Common myeloid progenitor, CD34-positive (primary cell): ENCODE results near the gene CNTN5.

ENCODE experiments used
- CTCF ChIA-PET: fragments of 350-600 bp; sonication (Branson Sonifier 250); formaldehyde crosslinking; loops from one replicate; lab custom pipeline; 2021; ENCODE audit warnings: antibody characterized with exemption; lab: Charles Lee
- POLR2A ChIA-PET: fragments of 350-600 bp; sonication (Branson Sonifier 250); formaldehyde crosslinking; loops from one replicate; lab custom pipeline; 2021; ENCODE audit warnings: antibody characterized with exemption; lab: Charles Lee
- DNase-seq, 3 donors: peaks; one replicate each; pipeline versions ENCODE4 v3.0.0 to v3.0.0-alpha.2; 2013
- H3K27ac ChIP-seq, 2 experiments: 1 replicate in 1 of 2; 2 replicates in 1 of 2; pipeline ENCODE4 v1.7.0; 2013; ENCODE audit warnings: inconsistent platforms in 2 of 2, low read length in 2 of 2, mild to moderate bottlenecking in 2 of 2, low read depth in 1 of 2, moderate library complexity in 1 of 2; ENCODE audit not compliant: severe bottlenecking in 2 of 2, insufficient read depth in 1 of 2, poor library complexity in 1 of 2
- H3K27me3 ChIP-seq, 5 experiments: replicated peaks in 2 of 5; 1 replicate in 3 of 5; 2 replicates in 2 of 5; pipeline versions ENCODE4 v1.6.1 to v1.7.0; 2013; ENCODE audit warnings: low read length in 4 of 5, mild to moderate bottlenecking in 2 of 5, moderate library complexity in 2 of 5, inconsistent platforms in 1 of 5; ENCODE audit not compliant: insufficient read depth in 5 of 5, control insufficient read depth in 4 of 5
- H3K36me3 ChIP-seq, 4 experiments: 1 replicate in 2 of 4; 2 replicates in 2 of 4; pipeline versions ENCODE4 v1.6.1 to v1.7.0; 2013; ENCODE audit warnings: low read length in 3 of 4, control low read depth in 1 of 4, mild to moderate bottlenecking in 1 of 4; ENCODE audit not compliant: control insufficient read depth in 4 of 4, insufficient read depth in 4 of 4
- H3K4me1 ChIP-seq, 4 experiments: 1 replicate in 3 of 4; 2 replicates in 1 of 4; pipeline versions ENCODE4 v1.6.1 to v1.7.1; 2013; ENCODE audit warnings: low read length in 3 of 4, mild to moderate bottlenecking in 3 of 4, control low read depth in 1 of 4, inconsistent platforms in 1 of 4, moderate library complexity in 1 of 4; ENCODE audit not compliant: control insufficient read depth in 4 of 4, insufficient read depth in 4 of 4; ENCODE audit errors: control extremely low read depth in 1 of 4
- H3K4me3 ChIP-seq, 7 experiments: 1 replicate in 4 of 7; 2 replicates in 3 of 7; pipeline versions ENCODE4 v1.5.1 to v1.7.0; 2013; ENCODE audit warnings: mild to moderate bottlenecking in 7 of 7, low read length in 6 of 7, moderate library complexity in 6 of 7, inconsistent platforms in 2 of 7, low read depth in 2 of 7, control low read depth in 1 of 7; ENCODE audit not compliant: insufficient read depth in 4 of 7, control insufficient read depth in 1 of 7; ENCODE audit errors: extremely low read depth in 1 of 7
- H3K9me3 ChIP-seq, 5 experiments: 1 replicate in 4 of 5; 2 replicates in 1 of 5; pipeline versions ENCODE4 v1.6.1 to v1.7.1; 2013; ENCODE audit warnings: low read length in 4 of 5, mild to moderate bottlenecking in 2 of 5, inconsistent platforms in 1 of 5, low read depth in 1 of 5, moderate library complexity in 1 of 5; ENCODE audit not compliant: control insufficient read depth in 4 of 5, insufficient read depth in 2 of 5; ENCODE audit errors: control extremely low read depth in 1 of 5
- WGBS: methylation state at CpG from one replicate; pipeline ENCODE4 v1.1.5; 2013; ENCODE audit not compliant: insufficient coverage; 5-methylcytosine and 5-hydroxymethylcytosine counted together

Gene CNTN5

GRCh38 chr11:99327066-99327465, 306.3 kb downstream of the CNTN5 start:
- Histone ChIP-seq H3K9me3 (no peaks in the 10 kb centered on the region), H3K4me1 (no peaks in the 10 kb centered on the region), H3K27me3 (no peaks in the 10 kb centered on the region), H3K4me3 (no peak overlapping the region), H3K36me3 (no peaks in the 10 kb centered on the region), H3K27ac (no peak overlapping the region)
- ChIA-PET CTCF (no interaction called here), POLR2A (no interaction called here)
- WGBS, result 80% methylated on average over 1 of the region's 1 CpG
- no peak for DNase-seq

GRCh38 chr11:99327527-99327926, 306.8 kb downstream of the CNTN5 start:
- no peak overlapping the region for H3K4me3 ChIP-seq
- H3K4me1 ChIP-seq, result no peaks in the 10 kb centered on the region
- ChIA-PET POLR2A (no interaction called here), CTCF (no interaction called here)
- no CpG with 5 or more reads among the region's 3 CpGs for WGBS
- no peaks in the 10 kb centered on the region for H3K36me3 ChIP-seq
- no peak overlapping the region for H3K27ac ChIP-seq
- H3K9me3 ChIP-seq, result no peaks in the 10 kb centered on the region
- H3K27me3 ChIP-seq, result no peaks in the 10 kb centered on the region
- no peak for DNase-seq

- CTCF ChIA-PET, result no interaction called here
- POLR2A ChIA-PET, result no interaction called here
- WGBS, result no CpG with 5 or more reads among the region's 1 CpG
Observed at GRCh38 chr11:99333621-99334020, 312.9 kb downstream of the CNTN5 start.

GRCh38 chr11:99343117-99343516, 322.4 kb downstream of the CNTN5 start:
- no peaks in the 10 kb centered on the region for H3K9me3 ChIP-seq
- DNase-seq, result no peak
- ChIA-PET CTCF (no interaction called here), POLR2A (no interaction called here)
- no peak overlapping the region for H3K27ac ChIP-seq
- H3K27me3 ChIP-seq, result no peaks in the 10 kb centered on the region
- no peaks in the 10 kb centered on the region for H3K36me3 ChIP-seq
- no peaks in the 10 kb centered on the region for H3K4me1 ChIP-seq
- 94% methylated on average over 2 of the region's 2 CpGs for WGBS
- no peak overlapping the region for H3K4me3 ChIP-seq

More at GRCh38 chr11:99333621-99334020, 312.9 kb downstream of the CNTN5 start:
- H3K27ac ChIP-seq, result no peak overlapping the region
- H3K36me3 ChIP-seq, result no peaks in the 10 kb centered on the region
- no peaks in the 10 kb centered on the region for H3K9me3 ChIP-seq
- H3K27me3 ChIP-seq, result no peaks in the 10 kb centered on the region
- DNase-seq, result no peak
- H3K4me1 ChIP-seq, result no peaks in the 10 kb centered on the region
- no peak overlapping the region for H3K4me3 ChIP-seq

DNA sequence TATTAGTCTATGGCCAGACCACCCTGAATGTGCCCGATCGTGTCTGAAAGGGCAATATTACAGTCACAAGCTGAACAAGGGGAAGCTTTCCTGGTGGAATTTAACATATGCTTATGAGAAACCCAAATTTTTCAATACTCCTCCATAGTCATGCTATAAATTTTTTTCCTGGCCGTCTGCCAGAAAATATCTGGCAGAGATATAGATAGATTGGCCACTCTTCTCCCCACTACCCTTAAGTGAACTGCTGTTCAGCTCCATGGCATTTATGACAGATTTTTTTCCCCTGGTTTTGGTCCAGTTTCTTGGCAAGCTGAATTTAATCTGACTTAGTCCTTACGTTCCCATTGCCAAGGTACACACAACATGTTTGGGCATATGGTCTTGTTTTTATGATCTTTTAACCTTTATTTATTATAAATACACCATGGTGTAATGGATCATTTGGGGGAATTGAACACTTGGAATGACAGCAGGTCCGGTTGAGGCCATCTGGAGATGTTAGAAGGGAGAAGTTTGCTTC, 328.5 kb downstream of the CNTN5 start:
- H3K36me3 ChIP-seq, result no peaks in the 10 kb centered on the region
- no peaks in the 10 kb centered on the region for H3K27me3 ChIP-seq
- H3K4me1 ChIP-seq, result no peaks in the 10 kb centered on the region
- DNase-seq, result no peak
- ChIA-PET POLR2A (no interaction called here), CTCF (no interaction called here)
- H3K4me3 ChIP-seq, result no peak overlapping the region
- H3K27ac ChIP-seq, result no peak overlapping the region
- no peaks in the 10 kb centered on the region for H3K9me3 ChIP-seq
- WGBS, result 80% methylated on average over 4 of the region's 5 CpGs

GRCh38 chr11:99351624-99352023, 330.9 kb downstream of the CNTN5 start:
- ChIA-PET CTCF (no interaction called here), POLR2A (no interaction called here)
- H3K36me3 ChIP-seq, result no peaks in the 10 kb centered on the region
- H3K9me3 ChIP-seq, result no peaks in the 10 kb centered on the region
- H3K4me3 ChIP-seq, result no peak overlapping the region
- no peaks in the 10 kb centered on the region for H3K27me3 ChIP-seq
- H3K4me1 ChIP-seq, result no peaks in the 10 kb centered on the region
- no peak for DNase-seq
- WGBS, result 80% methylated on average over 1 of the region's 1 CpG
- H3K27ac ChIP-seq, result no peak overlapping the region

- Histone ChIP-seq H3K9me3 (no peaks in the 10 kb centered on the region), H3K27ac (no peak overlapping the region), H3K27me3 (no peaks in the 10 kb centered on the region), H3K4me1 (no peaks in the 10 kb centered on the region), H3K4me3 (no peak overlapping the region), H3K36me3 (no peaks in the 10 kb centered on the region)
- POLR2A ChIA-PET, result no interaction called here
- 93% methylated on average over 5 of the region's 5 CpGs for WGBS
- CTCF ChIA-PET, result no interaction called here
- no peak for DNase-seq
Observed at GRCh38 chr11:99352642-99353041, 331.9 kb downstream of the CNTN5 start.
